Stimulated activated naive CD4-positive, alpha-beta T cell (primary cell): ENCODE data around the gene NEK7.
"Not testable (repeated sequence)": the region's sequence is repeated elsewhere in the genome, so short reads cannot be mapped to it uniquely, and the experiment has no call there.

Experiments
- DNase-seq, 6 experiments: peaks; one replicate each; lab custom pipeline; 2025; lab: John Stamatoyannopoulos, UW

Gene NEK7

GRCh38 chr1:198290089-198290683 lies 133.4 kb downstream of the NEK7 start:
- no peak for DNase-seq

- DNase-seq: no peak
Observed at GRCh38 chr1:198291036-198291435, 134.2 kb downstream of the NEK7 start.

- DNase-seq: no peak
Observed at GRCh38 chr1:198291924-198292323, 135.1 kb downstream of the NEK7 start.

GRCh38 chr1:198295225-198295624 lies 138.4 kb downstream of the NEK7 start:
- no peak for DNase-seq

- no peak for DNase-seq
Observed at GRCh38 chr1:198295971-198296370, 139.2 kb downstream of the NEK7 start.

GRCh38 chr1:198297281-198297680 lies 140.5 kb downstream of the NEK7 start:
- no peak for DNase-seq

GRCh38 chr1:198298640-198299039 lies 141.8 kb downstream of the NEK7 start:
- DNase-seq: no peak

- DNase-seq: no peak
Observed at GRCh38 chr1:198300451-198300850, 143.7 kb downstream of the NEK7 start.

GRCh38 chr1:198304431-198304830 lies 147.6 kb downstream of the NEK7 start:
- no peak for DNase-seq

GRCh38 chr1:198314817-198315216 lies 158.0 kb downstream of the NEK7 start:
- not testable (repeated sequence) for DNase-seq

GRCh38 chr1:198315331-198315730 lies 158.5 kb downstream of the NEK7 start:
- DNase-seq: not testable (repeated sequence)

- no peak for DNase-seq
Observed at GRCh38 chr1:198316546-198317100, 159.8 kb downstream of the NEK7 start.

GRCh38 chr1:198318085-198318484 lies 161.3 kb downstream of the NEK7 start:
- DNase-seq: no peak

- no peak for DNase-seq
Observed at GRCh38 chr1:198320759-198321158, 164.0 kb downstream of the NEK7 start.

GRCh38 chr1:198326232-198326631 lies 169.4 kb downstream of the NEK7 start:
- DNase-seq: no peak

- no peak for DNase-seq
Observed at GRCh38 chr1:198326915-198327314, 170.1 kb downstream of the NEK7 start.

GRCh38 chr1:198328458-198329032 lies 171.7 kb downstream of the NEK7 start:
- DNase-seq: no peak

GRCh38 chr1:198330982-198331615 lies 174.3 kb downstream of the NEK7 start:
- DNase-seq: no peak

- no peak for DNase-seq
Observed at GRCh38 chr1:198333744-198334143, 176.9 kb downstream of the NEK7 start.

- no peak for DNase-seq
Observed at GRCh38 chr1:198335663-198336062, 178.9 kb downstream of the NEK7 start.

GRCh38 chr1:198337886-198338285 lies 181.1 kb downstream of the NEK7 start:
- no peak for DNase-seq

GRCh38 chr1:198340139-198340538 lies 183.3 kb downstream of the NEK7 start:
- DNase-seq: no peak

GRCh38 chr1:198346178-198346577 lies 189.4 kb downstream of the NEK7 start:
- DNase-seq: no peak
